Panc1 (cell line): ENCODE measurements around the gene NDRG4. TPM values are rescaled to one million over a fixed set of nuclear protein-coding genes. Genes with fewer than 3 reads are reported as not detected.

Experiments
- ATAC-seq: fragments of 200-7000 bp; cut with Tn5 transposase; 2 replicates; pipeline ENCODE4 v1.9.1; 2020; ENCODE audit warnings: mild to moderate bottlenecking, moderate library complexity
- BruUV-seq: library from RNA; stranded (reverse); fragments of 400-500 nt; replicated peaks from 2 replicates; lab custom pipeline; 2021; lab: Mats Ljungman, UMichigan
- CTCF ChIA-PET: fragments of 300-600 bp; sonication (Branson Sonifier 250); formaldehyde crosslinking; loops from one replicate; lab custom pipeline; 2022; ENCODE audit warnings: antibody characterized with exemption; lab: Charles Lee
- POLR2A ChIA-PET: fragments of 300-600 bp; sonication (Branson Sonifier 250); formaldehyde crosslinking; loops from one replicate; lab custom pipeline; 2022; ENCODE audit warnings: antibody characterized with exemption; lab: Charles Lee
- DNase-seq: peaks from one replicate; pipeline ENCODE4 v3.0.0-alpha.2; 2010; ENCODE audit warnings: low read depth, low spot score
- H3K27ac ChIP-seq: 2 replicates; pipeline ENCODE4 v1.5.1; 2011; ENCODE audit warnings: mild to moderate bottlenecking, low read length, inconsistent platforms
- H3K27me3 ChIP-seq: fragments of 200-500 bp; sonication (Bioruptor generic); 2 replicates; pipeline ENCODE4 v1.6.0; 2014; ENCODE audit warnings: low read length, inconsistent platforms; ENCODE audit not compliant: control insufficient read depth, insufficient read depth
- H3K36me3 ChIP-seq: fragments of 200-500 bp; sonication (Bioruptor generic); 2 replicates; pipeline ENCODE4 v1.5.1; 2014; ENCODE audit warnings: inconsistent platforms, mild to moderate bottlenecking, low read length, moderate library complexity; ENCODE audit not compliant: control insufficient read depth, insufficient read depth
- H3K4me1 ChIP-seq: 2 replicates; pipeline ENCODE4 v1.5.1; 2011; ENCODE audit warnings: inconsistent platforms, mild to moderate bottlenecking, low read length, moderate library complexity; ENCODE audit not compliant: control insufficient read depth, insufficient read depth
- H3K4me3 ChIP-seq, 2 experiments: 2 replicates each; pipeline ENCODE4 v1.5.1; 2011 to 2012; ENCODE audit warnings: low read depth in 2 of 2, low read length in 2 of 2, mild to moderate bottlenecking in 2 of 2, inconsistent platforms in 1 of 2, moderate library complexity in 1 of 2
- H3K9me3 ChIP-seq: fragments of 200-500 bp; sonication (Bioruptor generic); 2 replicates; pipeline ENCODE4 v1.5.1; 2014; ENCODE audit warnings: low read depth, mild to moderate bottlenecking, inconsistent platforms, low read length, moderate library complexity; ENCODE audit not compliant: control insufficient read depth, insufficient read depth
- CTCF ChIP-seq: fragments of 450-650 bp; IDR thresholded peaks from 2 replicates; pipeline ENCODE4 v1.5.1; 2017; ENCODE audit warnings: mild to moderate bottlenecking
- POLR2AphosphoS5 ChIP-seq: IDR thresholded peaks from 2 replicates; pipeline ENCODE4 v1.6.1; 2012; ENCODE audit warnings: mild to moderate bottlenecking, low read depth, low read length, moderate library complexity
- REST ChIP-seq, 2 experiments: IDR thresholded peaks; 2 replicates each; pipeline ENCODE4 v1.6.1; 2011 to 2012; ENCODE audit warnings: low read depth in 2 of 2, control low read depth in 1 of 2, low read length in 1 of 2, mild to moderate bottlenecking in 1 of 2, moderate library complexity in 1 of 2; ENCODE audit not compliant: insufficient read depth in 1 of 2
- SIN3A ChIP-seq: IDR thresholded peaks from 2 replicates; pipeline ENCODE4 v1.6.1; 2012; ENCODE audit warnings: low read depth, mild to moderate bottlenecking, low read length, moderate library complexity, borderline replicate concordance; ENCODE audit not compliant: insufficient read depth
- TCF7L2 ChIP-seq: IDR thresholded peaks from 2 replicates; pipeline ENCODE4 v1.6.1; 2011; ENCODE audit warnings: mild to moderate bottlenecking, low read depth, low read length, inconsistent platforms
- in situ Hi-C: cut with HindIII; loops from 2 replicates; pipeline ENCODE4 v1.10.0; 2016; ENCODE audit warnings: low sequenced_read_pairs, low pct_unique_long_range_greater_than_20kb
- intact Hi-C: fragments of 100-400 bp; cut with micrococcal nuclease; formaldehyde crosslinking; loops from one replicate; pipeline ENCODE4 v1.10.0; 2022; ENCODE audit not compliant: unreplicated experiment
- total RNA-seq: library from RNA; stranded (reverse); gene quantifications from one replicate; pipeline ENCODE4 v1.2.1, GENCODE V29; 2021; ENCODE audit not compliant: unreplicated experiment

NDRG4 gene
- total RNA-seq, 1 experiment from 2014 or later: 5.1 TPM

- in situ Hi-C loops (no loop called here), intact Hi-C loops (no loop called here)
- H3K4me3 ChIP-seq: peak overlapping the region; percentile 39 to 49
- ChIA-PET POLR2A (no interaction called here), CTCF (interaction anchor here (1.6 kb wide), 1 partner anchor 13 kb away, joined by 4 read pairs; no protein-coding TSS in a partner anchor)
- ATAC-seq: peak; percentile 59
- no peaks in the 10 kb centered on the region for H3K4me1 ChIP-seq
- H3K27me3 ChIP-seq: no peaks in the 10 kb centered on the region
- TF ChIP-seq SIN3A (no peak), CTCF (no peak), REST (IDR thresholded peaks at IDR 0.05; ENCODE audit: insufficient read depth in 1 of 2, low read depth in 2 of 2, low read length in 1 of 2) (no peak), POLR2AphosphoS5 (no peak), TCF7L2 (no peak)
- BruUV-seq: no TSS peak
- no peaks in the 10 kb centered on the region for H3K9me3 ChIP-seq
- H3K27ac ChIP-seq: no peak overlapping the region
- H3K36me3 ChIP-seq: no peaks in the 10 kb centered on the region
- no peak for DNase-seq
Measured at GRCh38 chr16:58500430-58501241, 693 bp downstream of the NDRG4 start.

GRCh38 chr16:58501242-58502131 lies 1.5 kb downstream of the NDRG4 start:
- H3K27ac ChIP-seq: no peak overlapping the region
- ATAC-seq (no peak), DNase-seq (no peak)
- peak overlapping the region in 1 of 2 experiments; percentile 39; a peak in 1 of 4 replicates for H3K4me3 ChIP-seq
- in situ Hi-C loops: no loop called here
- POLR2A ChIA-PET: no interaction called here
- H3K36me3 ChIP-seq: no peaks in the 10 kb centered on the region
- H3K9me3 ChIP-seq: no peaks in the 10 kb centered on the region
- CTCF ChIA-PET: no interaction called here
- intact Hi-C loops: no loop called here
- no peaks in the 10 kb centered on the region for H3K27me3 ChIP-seq
- no peak for TF ChIP-seq REST (IDR thresholded peaks at IDR 0.05; ENCODE audit: insufficient read depth in 1 of 2, low read depth in 2 of 2, low read length in 1 of 2)
- no peak for TF ChIP-seq SIN3A
- no peak for TF ChIP-seq POLR2AphosphoS5
- TF ChIP-seq CTCF: no peak
- no peak for TF ChIP-seq TCF7L2
- H3K4me1 ChIP-seq: no peaks in the 10 kb centered on the region
- no TSS peak for BruUV-seq
